H1 (cell line): ENCODE measurements around the gene ACP2. TPM values are rescaled to one million over a fixed set of nuclear protein-coding genes. Genes with fewer than 3 reads are reported as not detected.

Source experiments
- CTCF ChIA-PET: fragments of 300-600 bp; sonication (Branson Sonifier 250); formaldehyde crosslinking; loops from one replicate; lab custom pipeline; 2021; ENCODE audit not compliant: partially characterized antibody; lab: Charles Lee
- POLR2A ChIA-PET: fragments of 300-600 bp; sonication (Branson Sonifier 250); formaldehyde crosslinking; loops from one replicate; lab custom pipeline; 2021; ENCODE audit warnings: inconsistent platforms; ENCODE audit not compliant: partially characterized antibody; lab: Charles Lee
- DNase-seq, 2 experiments: peaks; one replicate each; pipeline versions ENCODE4 v3.0.0 to v3.0.0-alpha.2; 2010 to 2022; ENCODE audit warnings: low spot score in 2 of 2, low read depth in 1 of 2, mixed read lengths in 1 of 2
- FAIRE-seq: peaks from 2 replicates; lab custom pipeline; 2011; peaks lifted over from hg19 to GRCh38; lab: Jason Lieb, UNC
- H2AFZ ChIP-seq: 2 replicates; pipeline ENCODE4 v1.8.1; 2012; ENCODE audit warnings: low read length, inconsistent platforms
- H2AK5ac ChIP-seq: 2 replicates; pipeline ENCODE4 v1.6.1; 2013; ENCODE audit warnings: low read depth, low read length
- H2BK120ac ChIP-seq: replicated peaks from 2 replicates; pipeline ENCODE3; 2013; ENCODE audit warnings: low read depth, low read length, inconsistent platforms
- H2BK12ac ChIP-seq: 2 replicates; pipeline ENCODE4 v1.6.1; 2013; ENCODE audit warnings: low read depth, low read length
- H2BK15ac ChIP-seq: 2 replicates; pipeline ENCODE4 v1.6.1; 2013; ENCODE audit warnings: low read length
- H2BK20ac ChIP-seq: 2 replicates; pipeline ENCODE4 v1.6.1; 2013; ENCODE audit warnings: low read length
- H2BK5ac ChIP-seq: 2 replicates; pipeline ENCODE4 v1.6.1; 2013; ENCODE audit warnings: low read depth, low read length
- H3K14ac ChIP-seq: 2 replicates; pipeline ENCODE4 v1.6.1; 2013; ENCODE audit warnings: inconsistent platforms; ENCODE audit not compliant: insufficient read length
- H3K18ac ChIP-seq: 2 replicates; pipeline ENCODE4 v1.6.1; 2013; ENCODE audit warnings: low read length; ENCODE audit errors: extremely low read depth
- H3K23ac ChIP-seq: 2 replicates; pipeline ENCODE4 v1.6.1; 2013; ENCODE audit warnings: inconsistent platforms; ENCODE audit not compliant: insufficient read length
- H3K23me2 ChIP-seq: 2 replicates; pipeline ENCODE4 v1.6.1; 2013; ENCODE audit warnings: low read depth, low read length
- H3K27ac ChIP-seq: 2 replicates; pipeline ENCODE4 v1.6.1; 2011; ENCODE audit warnings: low read depth, low read length, inconsistent platforms
- H3K27me3 ChIP-seq, 4 experiments: replicated peaks in 1 of 4; 1 replicate in 1 of 4; 2 replicates in 3 of 4; pipeline versions ENCODE4 v1.6.1 to v1.8.1; 2011 to 2013; ENCODE audit warnings: low read length in 3 of 4, mild to moderate bottlenecking in 3 of 4, inconsistent platforms in 2 of 4, mixed read lengths in 2 of 4, moderate library complexity in 1 of 4; ENCODE audit not compliant: control insufficient read depth in 3 of 4, insufficient read depth in 3 of 4; ENCODE audit errors: extremely low read depth in 1 of 4
- H3K36me3 ChIP-seq, 4 experiments: 2 replicates each; pipeline versions ENCODE4 v1.6.1 to v1.8.1; 2011 to 2013; ENCODE audit warnings: mild to moderate bottlenecking in 4 of 4, low read length in 3 of 4, moderate library complexity in 2 of 4, control low read depth in 1 of 4, inconsistent platforms in 1 of 4; ENCODE audit not compliant: insufficient read depth in 4 of 4, control insufficient read depth in 2 of 4
- H3K4ac ChIP-seq: replicated peaks from 2 replicates; pipeline ENCODE3; 2013; ENCODE audit warnings: low read length, low read depth, mixed read lengths, inconsistent platforms; ENCODE audit not compliant: insufficient read length
- H3K4me1 ChIP-seq, 4 experiments: replicated peaks in 1 of 4; 1 replicate in 1 of 4; 2 replicates in 3 of 4; pipeline versions ENCODE4 v1.6.1 to v1.8.1; 2011 to 2013; ENCODE audit warnings: low read length in 3 of 4, inconsistent platforms in 2 of 4, mixed read lengths in 1 of 4; ENCODE audit not compliant: insufficient read depth in 4 of 4, control insufficient read depth in 3 of 4
- H3K4me2 ChIP-seq, 2 experiments: 2 replicates each; pipeline versions ENCODE4 v1.6.1 to v1.8.1; 2011 to 2013; ENCODE audit warnings: low read depth in 2 of 2, low read length in 2 of 2, control low read depth in 1 of 2, inconsistent platforms in 1 of 2, mild to moderate bottlenecking in 1 of 2; ENCODE audit not compliant: insufficient read depth in 1 of 2
- H3K4me3 ChIP-seq, 4 experiments: fragments of 200-600, 300-600 bp in 1 of 4; sonication (generic), shearing (Covaris generic), sonication (Bioruptor Twin) in 1 of 4; 2 replicates each; pipeline versions ENCODE4 v1.5.1 to v1.8.1; 2011 to 2016; ENCODE audit warnings: low read length in 4 of 4, low read depth in 3 of 4, control low read depth in 2 of 4, inconsistent platforms in 2 of 4, mild to moderate bottlenecking in 2 of 4, mixed read lengths in 1 of 4, moderate library complexity in 1 of 4; ENCODE audit not compliant: insufficient read depth in 2 of 4; ENCODE audit errors: extremely low read depth in 1 of 4
- H3K56ac ChIP-seq: replicated peaks from 2 replicates; pipeline ENCODE3; 2013; ENCODE audit warnings: low read depth, mild to moderate bottlenecking, mixed read lengths, low read length, inconsistent platforms; ENCODE audit not compliant: insufficient read length
- H3K79me1 ChIP-seq: 2 replicates; pipeline ENCODE4 v1.6.1; 2013; ENCODE audit warnings: low read depth, low read length, control low read depth
- H3K79me2 ChIP-seq, 2 experiments: 2 replicates each; pipeline versions ENCODE4 v1.6.1 to v1.8.1; 2012 to 2013; ENCODE audit warnings: low read length in 2 of 2, mild to moderate bottlenecking in 2 of 2, inconsistent platforms in 1 of 2; ENCODE audit not compliant: insufficient read depth in 2 of 2, control insufficient read depth in 1 of 2
- H3K9ac ChIP-seq, 4 experiments: replicated peaks in 1 of 4; 1 replicate in 1 of 4; 2 replicates in 3 of 4; pipeline versions ENCODE4 v1.6.1 to v1.8.1; 2011 to 2013; ENCODE audit warnings: low read depth in 3 of 4, low read length in 3 of 4, control low read depth in 2 of 4, mild to moderate bottlenecking in 2 of 4, moderate library complexity in 2 of 4, inconsistent platforms in 1 of 4; ENCODE audit errors: extremely low read depth in 1 of 4
- H3K9me3 ChIP-seq, 2 experiments: 2 replicates each; pipeline versions ENCODE4 v1.6.1 to v1.8.1; 2012 to 2013; ENCODE audit warnings: mild to moderate bottlenecking in 2 of 2, moderate library complexity in 2 of 2, control low read depth in 1 of 2, inconsistent platforms in 1 of 2, low read depth in 1 of 2, low read length in 1 of 2, mixed read lengths in 1 of 2; ENCODE audit not compliant: insufficient read depth in 2 of 2
- H4K20me1 ChIP-seq, 2 experiments: replicated peaks in 1 of 2; 2 replicates each; pipeline versions ENCODE3 to v1.8.1; 2011 to 2013; ENCODE audit warnings: inconsistent platforms in 2 of 2, low read length in 2 of 2, mild to moderate bottlenecking in 1 of 2; ENCODE audit not compliant: insufficient read depth in 2 of 2, control insufficient read depth in 1 of 2
- H4K5ac ChIP-seq: 2 replicates; pipeline ENCODE4 v1.6.1; 2013; ENCODE audit warnings: low read length, low read depth, mixed read lengths, inconsistent platforms; ENCODE audit not compliant: insufficient read length
- H4K8ac ChIP-seq: 2 replicates; pipeline ENCODE4 v1.8.0; 2013; ENCODE audit warnings: mild to moderate bottlenecking, moderate library complexity, low read length, inconsistent platforms; ENCODE audit not compliant: insufficient read depth; ENCODE audit errors: extremely low read depth
- H4K91ac ChIP-seq: replicated peaks from 2 replicates; pipeline ENCODE3; 2013; ENCODE audit warnings: low read length, mixed read lengths, inconsistent platforms; ENCODE audit not compliant: insufficient read length
- KDM4A ChIP-seq: IDR thresholded peaks from one replicate; pipeline ENCODE4 v1.7.1; 2012; ENCODE audit warnings: low read depth, mild to moderate bottlenecking, moderate library complexity, low read length, inconsistent platforms; ENCODE audit not compliant: severe bottlenecking
- TAF1 ChIP-seq: IDR thresholded peaks from 2 replicates; pipeline ENCODE4 v1.6.1; 2011; ENCODE audit warnings: mild to moderate bottlenecking, low read depth, low read length
- WGBS, 2 experiments: shearing (Covaris generic) in 1 of 2; methylation state at CpG; one replicate each; pipeline versions ENCODE4 v1.1.6 to v1.1.7; 2013 to 2015; ENCODE audit warnings: low lambda C conversion rate in 2 of 2, mixed read lengths in 2 of 2, inconsistent platforms in 1 of 2, low coverage in 1 of 2, missing lambda C conversion rate in 1 of 2; ENCODE audit not compliant: insufficient replicate concordance in 2 of 2, insufficient coverage in 1 of 2, insufficient read length in 1 of 2; ENCODE audit errors: extremely low coverage in 1 of 2, missing lambda C conversion rate in 1 of 2; 5-methylcytosine and 5-hydroxymethylcytosine counted together
- polyA plus RNA-seq, 7 experiments: library from polyadenylated mRNA; depleted of rRNA in 3 of 7; stranded (reverse) in 5 of 7; unstranded in 2 of 7; fragments of >200 nt in 5 of 7; fragments of 200-250 nt in 2 of 7; gene quantifications; 1 replicate in 5 of 7; 2 replicates in 1 of 7; 4 replicates in 1 of 7; pipeline versions ENCODE4 v1.2.1 to v1.2.3, GENCODE V29; 2011 to 2013; ENCODE audit warnings: missing spikeins in 2 of 7, mixed read lengths in 2 of 7
- total RNA-seq: library from RNA; stranded (reverse); fragmentation: NEBNext Ultra II Directional; extraction: Animal tissue kit (Norgen Biotek cat#: 25700); gene quantifications from 2 replicates; pipeline ENCODE4 v1.2.1, GENCODE V29; 2021

Gene ACP2
- total and polyA plus RNA-seq, 2 of the 8 experiments (the other 6 are each of a cell fraction or from before 2014, with no cell fraction given), result 17.8 to 19.8 TPM

DNA sequence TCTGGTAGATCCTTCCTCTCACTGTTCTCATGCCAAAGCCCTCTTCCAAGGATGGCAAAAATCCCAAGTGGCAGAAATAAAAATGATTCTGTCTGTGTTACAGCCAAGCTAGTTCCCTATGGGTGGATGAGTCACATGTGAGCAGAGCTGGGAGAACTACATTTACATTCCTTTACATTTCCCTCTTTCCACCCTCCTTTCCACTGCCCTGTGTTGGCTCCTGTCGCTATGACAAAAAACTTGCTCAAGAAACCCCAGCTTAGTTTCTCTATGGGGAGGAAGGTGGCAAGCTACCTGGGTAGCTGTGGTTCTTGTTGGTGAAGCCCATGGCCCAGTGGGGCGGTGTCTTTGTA, 44.0 kb downstream of the ACP2 start:
- Histone ChIP-seq H2AK5ac (no peak overlapping the region), H4K5ac (no peak overlapping the region), H4K20me1 (no peaks in the 10 kb centered on the region), H4K91ac (no peak overlapping the region), H2BK5ac (peak overlapping the region; percentile 37; the same call in 1 of the 2 replicates), H3K4ac (no peak overlapping the region), H4K8ac (no peak overlapping the region), H3K56ac (no peak overlapping the region), H3K23me2 (no peaks in the 10 kb centered on the region), H2BK15ac (peak overlapping the region; percentile 53; the same call in 1 of the 2 replicates), H2BK120ac (no peak overlapping the region), H3K14ac (no peak overlapping the region), H3K27me3 (no peaks in the 10 kb centered on the region), H3K23ac (no peak overlapping the region), H3K4me1 (peaks cover 2 to 7% (median 5%) of the 10 kb centered on the region in 4 experiments; a peak in 6 of 7 replicates), H3K18ac (peak overlapping the region; percentile 65; the same call in 1 of the 2 replicates), H2BK12ac (peak overlapping the region; percentile 93; the same call in 1 of the 2 replicates), H3K27ac (0 out of 2 replicates have a peak overlapping the region, but pooled peaks have one; percentile 42), H3K79me1 (no peaks in the 10 kb centered on the region), H2BK20ac (no peak overlapping the region), H3K36me3 (no peaks in the 10 kb centered on the region), H3K9ac (peak overlapping the region in 1 of 4 experiments; percentile 27; a peak in 2 of 7 replicates), H2AFZ (peak overlapping the region; percentile 78), H3K4me3 (no peak overlapping the region), H3K79me2 (no peaks in the 10 kb centered on the region), H3K4me2 (peak overlapping the region; percentile 44 to 54), H3K9me3 (no peaks in the 10 kb centered on the region)
- no peak for TF ChIP-seq KDM4A
- TF ChIP-seq TAF1, result 0 out of 2 replicates have a peak, but pooled peaks have one; percentile 19
- POLR2A ChIA-PET, result interaction anchor here (0.6 to 2.5 kb wide), 5 partner anchors 10 to 806 kb away, joined by 3 to 16 read pairs (median 4); partner anchors contain the start of genes DDB2 and PACSIN3
- CTCF ChIA-PET, result interaction anchor here (0.5 to 21.5 kb wide), 8 partner anchors 15 to 185 kb away, joined by 3 to 247 read pairs (median 4); partner anchors contain the start of genes ARFGAP2 and PACSIN3
- WGBS, 2 experiments, result 36% methylated on average over 2 of the region's 2 CpGs; no CpG with 5 or more reads in 1 of the 2 experiments
- DNase-seq (no peak), FAIRE-seq (peak; percentile 28)
